ENCODE data around the gene ANXA6.

DNA sequence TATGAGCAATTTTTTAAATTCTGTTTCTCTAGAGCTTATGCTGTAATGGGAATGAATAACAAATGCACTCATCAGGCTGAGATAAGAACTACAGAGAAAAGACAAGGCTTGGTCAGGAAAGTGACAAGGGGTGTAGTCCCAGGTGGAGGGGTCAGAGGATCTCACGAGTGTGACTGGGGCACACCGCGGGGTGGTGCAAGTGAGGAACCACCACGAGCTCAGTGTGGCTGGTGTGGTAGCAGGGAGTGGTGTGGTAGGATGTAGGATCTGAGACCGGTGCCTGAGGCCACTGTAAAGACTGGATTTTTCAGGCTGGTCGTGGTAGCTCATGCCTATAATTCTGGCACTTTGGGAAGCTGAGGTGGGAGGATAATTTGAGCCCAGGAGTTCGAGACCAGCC is 9.0 kb downstream of the ANXA6 start:
- TF ChIP-seq GATA2 (IDR thresholded peaks at IDR 0.05; ENCODE audit: low read depth, low read length) (no peak), GATA3 (IDR thresholded peaks at IDR 0.05; ENCODE audit: low read depth, low read length) (no peak)
